NCI-H1694 (cell line): Measurements from ENCODE around the gene SCMH1.

Experiments
- DNase-seq: peaks from one replicate; lab custom pipeline; 2025; lab: John Stamatoyannopoulos, UW

Gene SCMH1

DNA sequence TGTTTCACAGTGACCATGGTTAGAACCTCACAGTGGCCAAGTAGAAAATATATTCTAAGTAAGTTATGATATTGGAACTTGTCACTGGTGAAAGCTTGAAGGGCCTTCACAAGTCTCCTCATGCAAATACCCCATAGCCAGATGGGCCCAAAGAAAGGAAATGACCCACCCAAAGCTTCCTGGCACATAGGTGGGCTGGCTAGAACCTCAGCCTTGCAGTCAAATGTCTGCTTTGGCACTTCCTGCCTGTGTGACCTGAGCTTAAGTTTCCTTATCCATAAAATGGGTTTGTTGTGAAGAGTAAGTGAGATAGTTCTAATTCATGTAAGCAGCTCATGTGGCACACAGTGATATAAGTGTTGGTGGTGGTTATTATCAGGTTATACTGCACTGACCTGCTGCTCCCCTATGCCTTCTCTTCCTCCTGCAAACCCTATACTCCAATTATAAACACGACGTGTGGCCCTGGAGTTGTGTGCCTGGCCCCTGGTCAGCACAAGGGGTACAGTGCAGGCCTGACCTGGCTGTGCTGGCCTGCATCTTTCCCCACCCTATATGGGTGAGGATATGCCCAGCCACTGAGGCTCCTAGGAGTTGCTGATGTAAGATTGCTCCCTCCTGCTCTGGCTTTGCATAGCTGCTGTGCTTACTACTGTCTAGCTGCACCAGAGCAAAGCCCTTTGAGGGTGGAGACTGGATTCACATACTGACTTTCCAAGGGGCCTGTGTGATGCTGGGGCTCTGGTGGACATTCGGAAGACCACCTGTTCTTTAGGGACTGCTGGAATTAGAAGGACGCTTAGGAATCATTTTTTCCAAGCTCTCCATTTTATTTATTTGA is 215.9 kb downstream of the SCMH1 start:
- DNase-seq, result no peak

DNA sequence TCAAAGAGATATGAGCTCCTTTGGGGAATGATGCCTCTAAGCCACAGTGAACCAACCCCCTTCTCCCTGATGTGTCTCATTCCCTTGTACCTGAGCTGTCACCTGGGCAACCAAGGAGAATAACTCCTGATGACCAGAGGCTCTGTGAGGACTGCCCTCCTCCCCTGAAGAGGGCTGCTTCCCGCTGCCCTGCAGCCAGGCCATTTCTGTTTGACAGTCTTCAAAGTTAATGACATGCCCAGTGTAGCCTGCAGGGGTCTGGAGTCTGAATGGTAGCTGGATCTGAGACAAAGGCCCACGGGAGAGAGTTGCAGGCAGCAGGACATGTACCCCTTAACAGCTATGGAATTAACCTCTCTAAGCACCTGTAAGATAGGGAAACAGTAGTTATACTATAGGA is 217.2 kb downstream of the SCMH1 start:
- no peak for DNase-seq

DNA sequence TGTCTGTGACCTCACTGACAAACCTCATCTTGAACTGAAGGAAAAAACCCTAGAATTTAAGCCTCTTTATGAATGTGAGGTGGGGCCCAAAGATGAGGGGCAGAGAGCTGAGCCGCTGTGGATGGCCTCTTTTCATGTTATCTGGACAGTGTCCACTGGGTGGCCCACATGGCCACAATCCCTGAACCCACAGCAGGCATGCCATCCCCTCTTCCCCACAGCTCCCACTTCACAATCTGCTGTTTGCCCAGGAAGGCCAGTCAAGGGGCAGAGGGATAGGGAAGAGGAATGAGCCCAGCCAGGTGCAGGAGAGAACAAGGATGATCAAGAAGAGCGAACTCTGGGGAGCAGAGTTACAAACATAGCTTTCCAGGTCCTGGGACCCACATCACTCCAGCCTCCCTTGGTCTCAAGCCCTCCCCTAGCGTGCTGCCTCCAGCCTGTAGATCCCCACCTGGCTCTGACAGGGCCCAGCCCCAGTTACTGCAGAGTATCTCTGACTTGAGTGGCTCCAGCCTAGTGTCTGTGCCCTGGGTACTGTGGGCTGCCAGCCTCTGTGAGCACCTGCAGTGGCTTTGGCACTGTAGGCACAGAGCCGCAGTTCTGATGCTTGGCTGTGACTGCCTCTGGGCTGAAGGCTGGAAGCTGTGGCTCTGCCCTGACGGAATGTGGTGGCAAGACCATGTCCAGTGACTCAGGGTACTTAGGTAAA is 218.7 kb downstream of the SCMH1 start:
- no peak for DNase-seq

DNA sequence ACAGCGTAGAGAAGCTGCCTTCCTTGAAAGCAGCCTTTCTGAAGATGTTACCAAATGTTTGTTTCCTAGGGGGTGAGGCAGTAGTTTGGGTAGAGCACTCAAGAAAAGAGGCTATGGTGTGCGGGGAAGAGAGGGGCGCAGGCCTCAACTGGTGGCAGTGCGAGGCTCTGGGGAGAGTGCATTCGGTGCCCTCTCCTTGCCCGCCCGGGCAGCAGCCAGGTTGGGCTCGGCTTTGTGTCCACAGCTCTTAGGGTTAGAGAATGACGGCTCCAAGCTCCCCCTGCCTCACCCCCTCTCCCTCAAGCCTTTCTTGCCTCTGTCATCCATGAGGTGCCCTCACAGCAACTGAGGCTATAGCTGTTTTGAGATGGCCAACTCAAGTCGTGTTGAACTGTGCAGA is 219.7 kb downstream of the SCMH1 start:
- no peak for DNase-seq

DNA sequence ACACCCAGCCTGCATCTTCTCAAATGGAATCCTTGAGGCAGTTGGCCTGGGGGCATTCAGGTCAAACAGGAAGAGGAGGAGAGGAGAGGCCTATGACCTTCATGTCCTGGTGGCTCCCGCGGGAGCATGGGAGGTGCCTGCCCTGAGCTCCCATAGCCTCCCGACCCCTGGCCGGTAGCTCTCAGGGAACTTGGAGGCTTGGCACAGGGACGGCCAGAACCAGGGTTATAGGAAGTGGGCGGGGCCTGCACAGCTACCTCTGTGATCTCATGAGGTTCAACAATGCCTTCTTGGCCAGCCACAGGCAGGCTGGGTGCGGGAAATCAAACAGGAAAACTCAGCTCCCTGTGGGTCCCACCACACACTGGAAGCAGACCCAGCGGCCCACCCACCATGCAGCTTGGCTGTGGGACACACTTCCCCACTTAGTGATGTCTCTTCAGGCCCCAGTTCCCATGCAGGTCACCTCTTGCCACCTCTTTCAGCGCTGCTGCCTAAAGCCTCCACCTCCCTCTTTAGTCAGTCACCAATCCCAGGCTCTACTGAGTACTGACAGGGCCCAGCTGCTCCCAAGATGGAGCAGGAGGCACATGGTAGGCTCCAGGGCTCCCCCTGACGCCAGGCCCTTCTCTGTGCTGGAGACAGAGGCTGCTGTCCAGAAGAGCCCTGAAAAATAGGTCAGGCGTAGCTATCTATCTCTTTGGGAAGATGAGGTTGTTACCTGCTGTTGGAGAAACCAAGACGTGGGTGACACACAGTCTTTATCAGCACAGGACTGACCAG is 220.4 kb downstream of the SCMH1 start, which contains the start of gene SLFNL1:
Gene SLFNL1, minus strand, starts transcription at position 200 of the 783 bp plus-strand sequence. CDS start 1,065 bp downstream, outside the sequence.
- DNase-seq, result no peak

DNA sequence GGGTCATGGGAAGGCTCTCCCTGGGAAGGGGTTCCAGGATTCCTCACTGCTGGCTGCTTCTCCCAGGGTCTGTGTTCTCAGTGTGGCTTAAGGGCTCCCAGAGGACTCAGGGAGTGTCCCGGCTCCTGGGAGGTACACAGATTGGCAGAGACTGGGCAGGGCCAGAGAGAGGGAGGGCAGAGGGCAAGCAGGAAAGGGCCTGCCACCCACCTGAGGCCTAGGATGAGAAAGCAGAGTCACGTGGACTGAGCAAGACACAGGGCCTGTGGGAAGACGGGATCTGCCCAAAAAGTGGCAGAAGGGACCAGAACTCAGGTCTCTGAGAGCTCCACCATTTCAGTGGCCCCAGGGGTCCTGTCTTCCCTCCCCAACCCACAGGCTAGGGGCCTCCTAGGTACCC is 221.5 kb downstream of the SCMH1 start:
- no peak for DNase-seq

DNA sequence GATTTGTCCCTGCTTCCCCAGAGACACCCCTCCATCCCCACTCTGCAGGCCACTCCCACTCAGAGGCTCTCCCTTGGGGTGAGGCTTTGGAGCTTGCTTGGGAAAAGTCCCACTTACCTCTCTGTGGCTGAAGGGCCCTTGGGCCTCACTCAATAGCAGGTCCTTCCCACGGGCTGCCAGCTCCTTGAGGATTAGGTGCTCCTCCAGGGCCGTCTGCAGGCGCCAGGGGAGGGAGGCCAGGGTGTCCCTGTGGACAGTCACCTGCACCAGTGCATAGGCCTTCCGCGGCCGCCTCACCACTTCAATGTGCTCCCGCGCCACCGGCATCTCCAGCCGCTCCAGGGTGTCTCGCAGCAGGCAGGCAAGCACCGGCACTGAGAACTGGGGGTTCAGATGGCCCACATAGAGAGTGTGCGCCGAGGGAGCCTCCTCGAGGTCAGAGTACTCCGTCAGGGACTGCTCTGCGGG is 222.0 kb downstream of the SCMH1 start:
- DNase-seq, result no peak

DNA sequence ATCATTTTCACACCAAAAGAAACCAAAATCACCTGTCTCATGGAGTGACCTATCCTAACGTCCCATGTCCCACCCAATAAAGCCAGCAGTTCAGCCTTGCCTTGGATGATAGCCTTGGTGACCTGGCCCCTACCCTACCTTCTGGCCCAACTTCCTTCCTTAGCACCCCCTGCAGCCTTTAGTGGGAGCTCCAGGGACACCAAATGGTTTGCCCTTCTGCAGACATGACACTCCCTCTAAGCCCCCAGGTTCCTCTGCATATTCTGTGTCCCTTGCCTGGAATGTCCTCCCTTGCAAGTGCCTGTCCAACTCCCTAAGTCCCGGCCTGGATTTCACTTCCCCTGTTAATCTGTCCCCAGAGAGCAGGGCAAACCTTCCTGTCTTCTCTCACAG is 222.8 kb downstream of the SCMH1 start:
- DNase-seq, result no peak

DNA sequence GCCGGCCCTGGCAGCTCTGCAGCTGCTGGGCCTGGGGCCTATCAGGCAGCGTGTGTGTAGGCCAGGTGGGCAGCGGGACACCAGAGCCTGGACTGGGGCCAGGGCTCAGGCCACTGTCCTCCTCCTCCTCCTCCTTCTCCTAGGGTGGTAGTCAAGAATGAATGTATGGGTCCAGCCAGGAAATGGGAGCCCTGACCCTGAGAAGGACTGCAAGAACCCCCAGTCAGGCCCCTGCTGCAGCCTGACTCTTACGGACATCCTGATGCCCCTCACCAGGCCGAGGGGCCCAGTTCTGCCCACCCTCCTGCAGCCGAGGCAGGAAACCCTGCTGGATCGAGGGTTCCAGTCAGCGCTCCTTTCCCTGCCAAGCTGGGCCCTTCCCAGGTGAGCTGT is 224.1 kb downstream of the SCMH1 start:
- DNase-seq, result no peak

DNA sequence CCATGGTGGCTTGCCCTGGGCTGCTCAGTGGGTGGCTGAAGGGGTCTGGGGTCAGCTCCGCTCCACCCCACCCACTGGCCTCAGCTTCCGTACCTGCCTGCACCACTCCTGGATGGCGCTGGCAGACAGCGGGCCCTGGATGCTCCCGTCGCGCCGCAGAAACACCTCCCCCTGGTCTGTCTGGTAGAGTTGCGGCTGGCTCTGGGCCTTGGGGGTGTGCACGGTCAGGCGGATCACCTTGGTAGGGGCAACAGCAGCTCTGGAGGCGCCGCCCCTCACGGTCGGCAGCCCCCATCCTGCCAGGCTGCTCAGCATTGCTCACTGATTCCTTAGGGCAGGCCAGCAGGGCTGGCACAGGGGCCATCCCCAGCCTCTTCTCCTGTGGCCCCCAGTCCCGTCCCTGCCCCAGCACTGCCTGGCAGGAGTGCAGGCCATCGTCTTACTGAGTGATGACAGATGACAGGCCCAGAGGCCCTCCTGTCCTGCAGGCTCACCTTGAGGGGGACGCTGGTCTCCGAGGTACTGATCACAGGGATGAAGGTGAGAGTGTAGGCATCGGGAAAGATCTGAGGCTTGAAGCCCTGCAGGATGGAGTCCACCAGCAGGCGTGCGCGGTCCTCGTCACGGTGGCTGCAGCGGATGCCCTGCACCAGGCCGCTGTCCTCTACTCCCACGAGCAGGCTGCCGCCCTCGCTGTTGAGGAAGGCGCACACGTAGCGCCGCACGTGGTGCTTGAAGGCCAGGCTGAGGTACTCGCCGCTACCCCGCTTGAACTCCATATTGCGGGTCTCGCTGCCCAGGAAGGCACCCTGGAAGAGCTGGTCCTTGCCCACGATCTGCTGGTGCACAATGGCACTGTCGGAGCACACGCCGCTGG is 224.7 kb downstream of the SCMH1 start:
- DNase-seq, result no peak

DNA sequence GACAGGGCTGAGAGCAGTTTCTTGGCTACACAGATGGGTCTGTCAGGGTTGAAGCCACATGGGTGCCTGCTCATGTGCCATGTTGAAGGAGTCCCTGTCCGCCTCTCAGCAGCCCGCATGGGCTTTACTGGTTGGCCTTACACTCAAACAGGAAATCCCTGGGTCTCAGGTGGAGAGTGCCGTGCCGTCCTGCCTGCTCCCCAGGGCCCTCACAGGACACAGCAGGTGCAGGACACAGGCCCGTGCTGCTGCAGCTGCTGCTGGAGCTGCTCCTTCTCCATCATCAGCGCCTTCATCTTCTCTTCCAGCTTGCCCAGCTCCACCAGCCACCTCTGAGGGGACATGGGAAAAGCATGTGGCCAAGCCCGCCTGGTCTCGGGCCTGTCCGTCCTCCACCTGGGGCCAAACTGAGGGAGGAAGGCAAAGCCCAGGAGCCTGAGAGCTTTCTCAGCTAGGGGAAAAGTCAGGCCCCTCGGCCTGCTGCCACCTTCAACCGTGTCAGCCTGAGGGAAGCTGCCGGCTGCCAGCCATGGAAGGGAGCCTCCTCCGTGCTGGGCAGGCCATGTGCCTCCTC is 226.1 kb downstream of the SCMH1 start:
- DNase-seq, result no peak

DNA sequence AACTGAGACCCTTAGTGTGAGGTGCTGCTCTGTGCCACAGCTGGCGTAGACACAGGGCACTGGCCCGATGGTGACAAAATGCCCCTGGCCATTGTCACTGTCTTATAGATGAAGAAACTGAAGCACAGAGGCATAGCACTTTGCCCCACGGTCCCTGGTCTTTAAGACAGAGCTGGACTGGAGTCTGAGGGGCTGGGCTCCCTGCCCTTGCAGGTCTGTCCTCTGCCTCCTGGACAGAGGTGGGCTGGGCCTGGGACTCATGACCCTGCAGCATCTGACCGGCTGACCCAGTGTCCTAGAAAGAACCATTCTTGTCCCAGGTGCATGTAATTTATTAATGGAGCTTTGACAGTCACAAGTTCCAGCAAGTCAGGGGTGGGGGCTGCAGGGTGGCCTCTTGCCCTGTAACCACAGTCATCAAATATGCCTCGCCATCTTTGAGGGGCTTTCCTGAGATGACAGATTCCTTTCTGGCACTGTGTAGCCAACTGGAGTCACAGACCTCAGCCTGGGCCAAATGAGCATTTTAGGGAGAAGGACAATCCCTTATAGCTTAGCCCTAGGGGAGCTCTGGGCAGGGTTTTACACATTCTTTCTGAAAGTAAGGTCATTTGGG is 226.7 kb downstream of the SCMH1 start:
- DNase-seq, result no peak

DNA sequence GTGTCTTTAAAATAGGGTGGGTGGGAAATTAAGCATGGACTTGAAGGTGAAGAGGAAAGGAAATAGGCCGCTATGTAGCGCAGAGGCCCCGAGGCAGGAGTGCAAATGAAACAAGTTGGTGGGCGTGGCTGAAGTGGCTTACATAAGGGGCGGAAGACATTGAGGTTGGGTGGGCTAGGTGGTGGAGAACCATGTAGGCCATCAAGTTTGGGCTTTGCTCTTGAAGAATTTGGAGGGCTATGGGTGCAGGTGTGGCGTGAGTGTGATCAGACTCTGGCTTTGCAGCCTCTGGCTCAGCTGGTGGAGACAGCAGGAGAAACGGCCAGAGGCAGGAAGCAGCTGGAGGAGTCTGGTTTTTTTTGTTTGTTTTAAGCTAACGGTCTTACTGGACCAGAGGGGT is 227.2 kb downstream of the SCMH1 start:
- DNase-seq, result no peak

DNA sequence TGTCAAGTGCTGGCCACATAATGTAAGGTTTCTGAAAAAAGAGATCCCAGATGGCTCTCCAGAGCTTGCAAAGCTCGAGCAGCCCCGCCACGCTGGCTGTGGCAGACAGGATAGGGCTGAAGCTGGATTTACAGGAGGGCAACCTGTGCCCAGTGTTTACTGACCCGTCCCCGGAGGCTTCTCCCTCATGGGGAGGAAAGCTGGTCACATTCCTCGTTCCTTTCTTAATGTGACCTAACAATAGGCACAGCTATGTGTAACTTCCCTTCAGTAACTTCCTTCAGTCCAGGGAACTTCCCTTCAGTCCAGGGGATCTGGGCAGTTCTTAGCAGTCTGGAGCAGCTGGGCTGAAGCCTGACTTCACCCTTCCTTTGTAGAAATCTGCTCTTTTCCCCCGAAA is 228.3 kb downstream of the SCMH1 start:
- DNase-seq, result no peak

DNA sequence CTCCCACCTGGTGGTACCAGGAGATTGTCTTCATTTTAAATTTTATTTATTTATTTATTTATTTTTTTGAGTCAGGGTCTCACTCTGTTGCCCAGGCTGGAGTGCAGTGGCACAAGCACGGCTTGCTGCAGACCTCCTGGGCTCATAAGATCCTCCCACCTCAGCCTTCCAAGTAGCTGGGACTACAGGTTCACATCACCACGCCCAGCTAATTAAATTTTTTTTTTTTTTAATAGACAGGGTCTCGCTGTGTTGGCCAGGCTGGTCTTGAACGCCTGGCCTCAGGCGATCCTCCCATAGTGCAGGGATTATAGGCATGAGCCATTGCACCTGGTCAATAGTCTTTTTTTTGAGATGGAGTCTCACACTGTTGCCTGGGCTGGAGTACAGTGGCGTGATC is 229.1 kb downstream of the SCMH1 start:
- no peak for DNase-seq

DNA sequence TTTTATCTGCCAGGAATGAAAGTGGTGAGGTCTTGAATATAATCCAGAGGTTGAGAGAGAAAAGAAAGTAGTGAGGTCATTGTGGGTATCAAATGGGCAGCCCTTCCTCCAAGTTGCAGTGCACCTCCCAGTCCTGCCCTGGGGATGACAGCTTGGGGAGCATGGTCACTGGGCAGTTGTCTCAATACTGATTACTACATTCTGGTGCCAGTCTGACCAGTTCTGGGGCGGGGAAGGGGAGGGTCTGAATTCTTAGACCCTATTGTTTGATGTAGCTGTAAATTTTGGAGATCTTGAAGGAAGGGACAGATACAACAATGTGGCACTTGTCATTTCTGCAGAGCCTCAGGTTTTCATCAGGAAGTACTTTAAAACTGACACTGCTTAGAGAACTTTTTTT is 231.8 kb downstream of the SCMH1 start:
- no peak for DNase-seq

DNA sequence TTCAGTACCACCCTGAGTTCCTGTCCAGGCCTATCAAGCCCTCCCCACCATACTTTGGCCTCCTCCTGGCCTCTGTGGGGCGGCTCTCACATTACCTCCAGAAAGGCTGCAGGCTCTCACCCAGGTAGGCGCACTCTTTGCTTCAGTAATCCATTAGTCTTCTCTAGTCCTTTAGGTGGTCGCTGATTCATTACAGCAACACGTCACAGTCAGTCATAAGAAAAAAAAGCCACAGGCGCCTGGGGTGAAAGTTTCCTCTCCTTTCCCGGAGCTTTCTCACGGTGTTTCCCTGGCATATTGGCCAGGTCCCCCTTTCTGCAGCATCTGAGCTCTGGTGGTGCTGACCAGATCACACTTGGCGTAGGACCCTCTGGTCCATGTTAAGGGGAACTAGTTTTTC is 232.6 kb downstream of the SCMH1 start:
- DNase-seq, result no peak

DNA sequence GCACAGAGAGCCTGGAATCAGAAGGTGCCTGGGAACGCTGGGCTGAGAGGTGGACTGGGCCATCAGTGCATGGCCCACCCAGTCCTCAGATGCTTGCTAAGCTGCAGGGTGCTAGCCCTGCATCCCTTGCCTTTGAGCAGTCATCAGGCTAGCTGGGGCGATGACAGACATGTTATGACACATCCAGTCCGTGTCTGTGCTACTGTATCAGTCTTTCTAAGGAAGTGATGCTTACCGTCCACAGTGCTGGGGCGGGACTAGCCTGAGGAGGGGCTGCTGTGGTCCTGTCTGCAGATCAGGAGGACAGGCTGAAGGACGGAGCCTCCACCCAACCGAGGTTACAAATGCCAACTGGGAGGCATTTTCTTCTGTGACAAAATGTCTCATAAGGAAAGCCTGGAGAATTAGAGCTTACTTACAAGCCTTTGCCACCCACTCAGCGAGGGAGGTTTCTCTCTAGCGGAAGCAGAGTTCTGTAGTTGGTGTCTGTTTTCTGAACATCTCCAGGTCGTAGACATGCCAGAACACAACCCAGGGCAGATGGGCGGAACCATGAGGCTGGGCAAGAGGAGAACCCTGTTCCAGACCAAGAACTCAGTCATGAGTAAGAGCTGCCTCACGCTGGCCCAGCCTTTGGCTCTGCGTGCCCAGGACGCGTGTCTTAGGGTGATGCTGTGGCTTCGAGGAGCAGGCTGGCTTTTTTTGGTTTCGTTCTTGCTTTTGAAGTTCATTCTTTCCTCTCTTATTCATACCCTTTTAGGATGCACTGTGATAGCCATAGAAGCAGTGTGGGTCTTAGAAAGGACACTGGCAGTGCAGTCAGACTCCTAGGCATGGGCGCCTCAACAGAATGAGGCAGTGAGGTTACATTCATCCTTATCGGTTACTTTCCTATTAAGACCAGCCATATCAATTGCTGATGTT is 234.9 kb downstream of the SCMH1 start:
- no peak for DNase-seq

DNA sequence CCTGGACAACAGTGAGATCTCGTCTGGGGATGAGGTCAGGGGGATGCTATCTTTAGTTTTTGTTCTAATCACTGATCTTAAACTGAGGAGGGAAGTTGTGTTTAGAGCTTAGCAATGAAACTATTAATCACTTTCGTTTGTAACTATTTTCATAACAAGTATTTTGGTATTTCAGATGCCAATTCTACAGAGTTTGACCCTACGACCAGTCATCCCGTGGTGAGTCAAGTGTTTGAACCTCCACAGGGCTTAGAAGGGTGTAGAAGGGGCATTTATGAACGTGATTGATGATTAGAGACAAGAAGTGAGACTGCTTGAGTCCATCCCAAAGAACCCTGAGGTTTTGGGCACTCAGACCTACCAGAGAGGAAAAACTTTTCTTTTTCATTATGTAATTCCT is 236.2 kb downstream of the SCMH1 start:
- DNase-seq, result no peak
